ENCODE data around the gene EIF4ENIF1.

DNA sequence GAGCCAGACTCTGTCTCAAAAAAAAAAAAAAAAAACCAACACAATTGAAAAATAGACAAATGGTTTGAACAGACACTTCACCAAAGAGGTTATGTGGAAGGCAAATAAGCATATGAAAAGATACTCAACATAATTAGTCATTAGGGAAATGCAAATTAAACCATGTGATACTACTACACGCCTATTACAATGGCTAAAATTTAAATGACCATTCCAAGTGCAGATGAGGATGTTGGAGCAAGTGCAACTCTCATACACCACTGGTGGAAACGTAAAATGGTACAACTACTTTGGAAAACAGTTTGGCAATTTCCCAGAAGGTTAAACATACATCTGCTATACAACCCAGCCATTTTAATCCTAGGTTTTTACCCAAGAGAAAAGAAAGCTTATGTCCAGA, 24.3 kb downstream of the EIF4ENIF1 start:
- TF ChIP-seq, protein P1, sequence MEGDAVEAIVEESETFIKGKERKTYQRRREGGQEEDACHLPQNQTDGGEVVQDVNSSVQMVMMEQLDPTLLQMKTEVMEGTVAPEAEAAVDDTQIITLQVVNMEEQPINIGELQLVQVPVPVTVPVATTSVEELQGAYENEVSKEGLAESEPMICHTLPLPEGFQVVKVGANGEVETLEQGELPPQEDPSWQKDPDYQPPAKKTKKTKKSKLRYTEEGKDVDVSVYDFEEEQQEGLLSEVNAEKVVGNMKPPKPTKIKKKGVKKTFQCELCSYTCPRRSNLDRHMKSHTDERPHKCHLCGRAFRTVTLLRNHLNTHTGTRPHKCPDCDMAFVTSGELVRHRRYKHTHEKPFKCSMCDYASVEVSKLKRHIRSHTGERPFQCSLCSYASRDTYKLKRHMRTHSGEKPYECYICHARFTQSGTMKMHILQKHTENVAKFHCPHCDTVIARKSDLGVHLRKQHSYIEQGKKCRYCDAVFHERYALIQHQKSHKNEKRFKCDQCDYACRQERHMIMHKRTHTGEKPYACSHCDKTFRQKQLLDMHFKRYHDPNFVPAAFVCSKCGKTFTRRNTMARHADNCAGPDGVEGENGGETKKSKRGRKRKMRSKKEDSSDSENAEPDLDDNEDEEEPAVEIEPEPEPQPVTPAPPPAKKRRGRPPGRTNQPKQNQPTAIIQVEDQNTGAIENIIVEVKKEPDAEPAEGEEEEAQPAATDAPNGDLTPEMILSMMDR (conservative IDR thresholded peaks at IDR 0.05 in 1 of 2, IDR thresholded peaks at IDR 0.05 in 1 of 2; ENCODE audit: low read depth in 1 of 2, low read length in 2 of 2) = no peak
- TF ChIP-seq EZH2 (IDR thresholded peaks at IDR 0.05; ENCODE audit: low read length, missing control alignments) = no peak

All from fibroblast of lung (primary cell).